NCI-H1417 treated with DMSO at 0.1 percent for 48 hours (cell line): ENCODE measurements around the gene CARD11.

Source experiments
- DNase-seq: peaks from one replicate; lab custom pipeline; 2025; lab: John Stamatoyannopoulos, UW

CARD11 gene

DNA sequence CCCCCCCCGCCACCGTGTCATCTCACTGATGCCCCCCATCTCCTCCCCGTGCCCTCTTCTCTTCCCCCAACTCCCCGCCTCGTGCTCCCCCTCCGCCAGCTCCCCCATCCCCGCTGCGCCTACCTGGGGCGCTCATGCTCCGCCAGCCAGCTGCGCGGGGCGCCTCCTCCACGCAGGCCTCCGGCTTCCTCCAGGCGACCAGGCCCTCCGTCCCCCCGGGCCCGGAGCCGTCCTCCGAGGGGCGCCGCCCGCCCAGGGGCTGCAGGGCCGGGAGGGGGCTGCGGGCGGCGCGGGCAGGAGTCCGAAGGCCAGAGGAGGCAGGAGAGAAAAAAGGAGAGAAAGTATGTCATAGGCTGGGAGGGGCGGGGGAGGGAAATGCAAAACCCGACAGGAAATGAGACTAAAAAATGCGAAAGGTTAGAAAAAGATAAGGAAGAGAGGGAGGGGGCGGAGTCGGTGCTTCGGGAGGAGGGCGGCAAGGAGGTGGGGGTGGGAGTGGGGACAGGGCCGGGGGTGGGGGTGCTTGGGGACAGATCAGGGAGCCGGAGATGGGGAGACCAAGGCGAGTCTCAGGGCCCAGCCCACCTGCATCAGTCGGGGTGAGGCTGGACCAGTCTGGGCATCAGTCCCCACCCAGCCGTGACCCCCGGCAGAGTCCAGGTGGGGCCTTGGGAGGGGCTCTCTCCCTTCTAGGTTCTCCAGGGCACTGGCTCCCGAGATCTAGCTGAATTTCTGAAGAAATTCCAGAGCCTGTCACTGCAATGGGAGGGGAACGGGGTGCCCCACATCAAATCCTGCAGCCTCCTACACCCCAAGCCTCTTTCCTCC is at the start of gene CARD11:
Gene CARD11 (minus strand): TSS at position 324 of the 828 bp plus-strand sequence. CDS start 85,361 bp downstream, outside the sequence.
- no peak for DNase-seq

DNA sequence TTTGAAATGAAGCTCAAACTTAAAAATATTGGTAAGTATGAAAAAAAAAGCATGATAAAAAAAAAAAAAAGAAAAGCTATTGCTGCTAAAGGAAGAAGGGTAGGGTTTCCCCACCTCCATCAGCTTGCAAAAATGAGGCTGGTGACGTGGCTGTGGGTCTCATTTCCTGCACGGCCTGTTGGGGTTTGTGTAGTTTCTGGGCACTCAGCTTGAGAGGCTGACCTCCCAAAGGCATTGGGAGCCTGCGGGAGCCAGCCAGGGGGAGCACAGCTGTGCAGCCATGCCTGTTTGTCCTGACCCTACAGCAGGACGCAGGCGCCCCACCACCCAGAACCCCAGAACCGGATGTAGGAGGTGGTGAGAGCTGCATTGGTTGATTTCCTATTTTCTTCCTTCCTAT is 48.8 kb upstream of the CARD11 start:
- DNase-seq = no peak

DNA sequence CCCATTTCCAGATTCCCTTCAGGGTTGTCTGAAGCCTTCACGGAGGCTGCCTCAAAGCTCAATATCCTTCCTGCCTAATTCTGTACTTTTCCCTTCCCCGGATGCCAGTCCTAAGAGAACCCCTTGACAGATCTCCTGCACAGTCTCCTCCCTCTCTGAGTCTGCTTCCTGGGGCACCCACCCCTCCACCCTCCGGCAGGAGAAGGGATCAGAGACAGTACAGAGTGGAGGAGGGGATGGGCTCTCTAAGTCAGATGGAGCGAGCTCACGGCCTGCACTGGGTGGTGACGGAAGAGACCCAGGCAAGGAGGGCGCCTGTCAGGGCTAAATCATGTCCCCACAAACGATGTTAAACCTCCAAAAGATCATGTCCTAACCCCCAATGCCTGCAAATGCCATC is 48.0 kb upstream of the CARD11 start:
- no peak for DNase-seq

GRCh38 chr7:3089493-3089892 is 45.8 kb upstream of the CARD11 start:
- no peak for DNase-seq

GRCh38 chr7:3087243-3087755 is 43.6 kb upstream of the CARD11 start:
- no peak for DNase-seq

- DNase-seq = no peak
Observed at GRCh38 chr7:3083350-3083749, 39.7 kb upstream of the CARD11 start.

- no peak for DNase-seq
Observed at GRCh38 chr7:3082831-3083230, 39.2 kb upstream of the CARD11 start.

GRCh38 chr7:3082386-3082785 is 38.7 kb upstream of the CARD11 start:
- no peak for DNase-seq

GRCh38 chr7:3080106-3080505 is 36.4 kb upstream of the CARD11 start:
- no peak for DNase-seq

GRCh38 chr7:3078514-3078913 is 34.8 kb upstream of the CARD11 start:
- no peak for DNase-seq

DNA sequence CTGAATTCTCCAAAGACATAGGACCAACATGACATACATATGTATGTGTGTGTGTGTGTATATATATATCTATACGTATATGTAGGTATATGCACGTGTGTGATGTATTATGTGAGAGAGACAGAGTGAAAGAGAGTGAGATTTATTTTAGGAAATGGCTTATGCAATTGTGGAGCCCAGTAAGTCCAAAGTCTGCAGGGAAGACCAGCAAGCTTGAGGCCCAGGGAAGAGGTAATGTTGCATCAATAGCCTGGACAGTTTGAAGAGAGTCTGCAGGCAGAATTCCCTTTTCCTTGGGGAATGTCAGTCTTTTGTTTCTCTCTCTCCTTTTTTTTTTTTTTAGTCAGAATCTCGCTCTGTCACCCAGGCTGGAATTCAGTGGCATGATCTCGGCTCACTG is 33.0 kb upstream of the CARD11 start:
- DNase-seq = no peak

- no peak for DNase-seq
Observed at GRCh38 chr7:3076163-3076562, 32.5 kb upstream of the CARD11 start.

- DNase-seq = no peak
Observed at GRCh38 chr7:3075441-3075840, 31.8 kb upstream of the CARD11 start.

- no peak for DNase-seq
Observed at GRCh38 chr7:3074459-3074821, 30.8 kb upstream of the CARD11 start.

- no peak for DNase-seq
Observed at GRCh38 chr7:3073763-3074458, 30.2 kb upstream of the CARD11 start.

GRCh38 chr7:3070908-3071307 is 27.2 kb upstream of the CARD11 start:
- DNase-seq = no peak

DNA sequence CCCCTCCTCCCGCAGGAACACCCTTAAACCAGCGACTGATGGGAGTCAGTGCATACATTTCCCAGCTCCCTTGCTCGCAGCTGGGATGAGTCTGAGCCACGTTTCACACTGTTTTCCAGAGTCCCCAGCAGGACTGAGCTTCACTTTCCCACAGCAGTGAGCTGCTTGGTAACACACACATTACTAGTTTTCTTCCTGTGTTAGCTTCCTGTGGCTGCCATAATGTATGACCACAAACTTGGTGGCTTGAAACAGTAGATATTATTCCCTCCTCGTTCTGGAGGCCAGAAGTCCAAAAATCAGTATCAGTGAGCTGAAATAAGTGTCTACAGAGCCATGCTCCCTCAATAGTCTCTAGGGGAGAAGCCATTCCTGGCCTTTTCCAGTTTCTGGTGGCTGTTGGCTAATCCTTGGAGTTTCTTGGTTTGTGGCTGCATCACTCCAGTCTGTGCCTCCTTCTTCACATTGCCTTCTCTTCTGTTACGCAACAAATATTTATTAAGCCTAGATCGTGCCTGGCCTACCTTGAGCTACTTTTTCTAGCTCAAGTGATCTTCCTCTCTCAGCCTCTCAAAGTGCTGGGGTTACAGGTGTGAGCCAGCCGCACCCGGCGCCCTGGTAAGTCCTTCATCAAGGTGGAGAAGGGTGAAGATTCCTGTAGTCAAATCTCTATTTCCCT is 26.2 kb upstream of the CARD11 start:
- DNase-seq = no peak

- no peak for DNase-seq
Observed at GRCh38 chr7:3068530-3068929, 24.9 kb upstream of the CARD11 start.

DNA sequence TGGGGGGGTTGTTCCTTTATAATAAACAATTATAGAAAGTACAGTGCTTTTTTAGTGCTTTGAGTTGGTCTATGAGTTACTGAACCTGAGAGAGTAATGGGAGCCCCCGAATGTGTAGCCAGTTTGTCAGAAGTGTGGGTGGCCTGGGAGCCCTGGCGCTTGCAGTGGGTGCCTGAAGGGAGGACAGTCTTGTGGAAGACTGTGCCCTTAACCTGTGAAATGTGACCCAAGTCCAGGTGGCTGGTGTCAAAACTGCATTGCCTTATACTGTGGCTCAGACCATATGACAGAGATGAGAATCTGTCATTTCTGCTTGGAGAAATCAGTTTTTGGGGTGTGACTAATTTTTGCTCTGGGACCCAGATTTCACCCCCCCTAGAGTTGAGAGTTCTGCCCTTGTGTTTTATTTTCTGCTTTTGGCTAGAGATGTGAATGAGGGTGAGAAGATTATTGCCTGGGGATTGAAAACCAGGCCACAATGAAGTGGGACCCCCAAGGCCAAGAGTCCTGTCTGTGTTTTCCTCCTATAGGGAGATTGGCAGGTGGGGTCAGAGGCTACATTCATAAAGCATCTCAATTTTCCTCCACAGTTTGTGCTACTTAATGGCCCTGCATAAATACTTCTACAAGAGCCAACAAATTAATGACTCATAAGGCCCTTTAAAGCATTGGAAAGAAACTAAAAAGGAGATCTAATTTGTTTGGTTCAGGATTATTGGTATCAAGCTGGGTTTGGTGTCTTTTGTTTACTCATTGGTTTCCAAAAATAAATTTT is 24.1 kb upstream of the CARD11 start:
- no peak for DNase-seq

- no peak for DNase-seq
Observed at GRCh38 chr7:3067193-3067592, 23.5 kb upstream of the CARD11 start.

- DNase-seq = no peak
Observed at GRCh38 chr7:3066506-3066905, 22.8 kb upstream of the CARD11 start.

DNA sequence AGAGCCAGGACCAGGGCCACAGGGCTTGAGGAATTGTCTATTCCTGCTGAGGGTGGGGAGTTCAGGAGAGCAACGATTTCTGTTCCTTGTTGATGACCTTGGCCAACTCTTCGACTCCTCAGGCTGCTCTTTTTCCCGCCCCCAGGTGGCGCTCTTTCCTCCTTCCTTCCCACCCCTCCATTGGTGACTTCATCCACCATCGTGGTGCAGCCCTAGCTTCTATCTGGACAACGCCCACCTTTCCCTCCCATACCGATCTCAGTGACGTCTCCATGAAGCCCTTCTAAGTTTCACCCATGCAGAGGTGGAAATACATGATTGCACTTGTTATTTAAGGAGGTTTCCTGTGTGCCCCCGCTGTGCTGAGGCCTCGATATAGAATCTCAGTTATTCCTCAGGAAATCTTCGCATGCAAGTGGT is 22.1 kb upstream of the CARD11 start:
- no peak for DNase-seq
